ENCODE measurements around the gene MYL7. TPM values are rescaled to one million over a fixed set of nuclear protein-coding genes. Genes with fewer than 3 reads are reported as not detected.

The MYL7 gene
- total and polyA plus RNA-seq, 2 of the 13 experiments (the other 11 are each of a cell fraction or from before 2014, with no cell fraction given): 1.8 TPM; not detected in 1

- DNase-seq (ENCODE audit: low spot score) (no peak), FAIRE-seq (no peak), ATAC-seq (no peak)
- H3K9me3 ChIP-seq (ENCODE audit: low read length): no peaks in the 10 kb centered on the region
- no peak overlapping the region for H2AFZ ChIP-seq (ENCODE audit: low read length)
- WGBS (ENCODE audit: low lambda C conversion rate): 87% methylated on average over 35 of the region's 53 CpGs
- H3K27ac ChIP-seq (ENCODE audit: extremely low read length, insufficient read depth, low read length): no peak overlapping the region
- in situ Hi-C loops (cut with HindIII; ENCODE audit: extremely low pct_ligation_motif_present, low pct_unique_long_range_greater_than_20kb): no loop called here
- no peak overlapping the region for H3K9ac ChIP-seq (ENCODE audit: insufficient read depth, low read depth, low read length)
- H3K4me3 ChIP-seq (replicated peaks in 1 of 3; ENCODE audit: insufficient read depth in 1 of 3, low read depth in 2 of 3, low read length in 3 of 3): no peak overlapping the region
- peaks cover 0 to 28% of the 10 kb centered on the region in 2 experiments; a peak in 2 of 5 replicates for H3K27me3 ChIP-seq (ENCODE audit: control insufficient read depth in 1 of 2, insufficient read depth in 2 of 2, low read length in 2 of 2)
- no peaks in the 10 kb centered on the region for H4K20me1 ChIP-seq (ENCODE audit: insufficient read depth, low read length)
- no peaks in the 10 kb centered on the region for H3K36me3 ChIP-seq (replicated peaks in 1 of 2; ENCODE audit: control insufficient read depth in 1 of 2, insufficient read depth in 2 of 2, low read length in 2 of 2)
- intact Hi-C loops (cut with micrococcal nuclease; ENCODE audit: unreplicated experiment): no loop called here
- ChIA-PET POLR2A (no interaction called here), CTCF (ENCODE audit: low intra/inter-chr PET ratio, low total read pairs) (no interaction called here)
- H3K4me1 ChIP-seq (ENCODE audit: insufficient read depth, low read length): no peaks in the 10 kb centered on the region
- no TSS peak for BruUV-seq (replicated peaks)
- no peaks in the 10 kb centered on the region for H3K79me2 ChIP-seq (ENCODE audit: insufficient read depth, low read length)
- TF ChIP-seq CC2D1A (CRISPR knock-in tag; IDR thresholded peaks at IDR 0.05) (no peak), NFE2L2 (IDR thresholded peaks at IDR 0.05; ENCODE audit: low read length) (no peak), ATRX (CRISPR knock-in tag; IDR thresholded peaks at IDR 0.05; ENCODE audit: borderline replicate concordance) (no peak), ZNF138 (CRISPR knock-in tag; IDR thresholded peaks at IDR 0.05; ENCODE audit: low read depth) (no peak), CBFB (CRISPR knock-in tag; IDR thresholded peaks at IDR 0.05) (no peak), ZNF607 (CRISPR knock-in tag; IDR thresholded peaks at IDR 0.05; ENCODE audit: borderline replicate concordance) (no peak), ZNF780A (CRISPR knock-in tag; IDR thresholded peaks at IDR 0.05) (no peak), SRSF4 (IDR thresholded peaks at IDR 0.05; ENCODE audit: low read depth, low read length, poor library complexity, severe bottlenecking) (no peak), NR2F6 (IDR thresholded peaks at IDR 0.05) (no peak), NR2F6 (CRISPR knock-in tag; IDR thresholded peaks at IDR 0.05) (no peak), ZBTB3 (CRISPR knock-in tag; IDR thresholded peaks at IDR 0.05; ENCODE audit: borderline replicate concordance, low read depth) (no peak), ZNF691 (CRISPR knock-in tag; IDR thresholded peaks at IDR 0.05; ENCODE audit: borderline replicate concordance, low read depth) (no peak), ZNF562 (CRISPR knock-in tag; IDR thresholded peaks at IDR 0.05; ENCODE audit: borderline replicate concordance) (no peak), NCOA2 (CRISPR knock-in tag; IDR thresholded peaks at IDR 0.05) (no peak), ZNF850 (CRISPR knock-in tag; conservative IDR thresholded peaks at IDR 0.05) (no peak), ZNF101 (CRISPR knock-in tag; IDR thresholded peaks at IDR 0.05; ENCODE audit: borderline replicate concordance, low read depth) (no peak), ATAD3A (CRISPR knock-in tag; IDR thresholded peaks at IDR 0.05) (no peak), NAIF1 (CRISPR knock-in tag; IDR thresholded peaks at IDR 0.05; ENCODE audit: borderline replicate concordance) (no peak)
- TF ChIP-seq, protein P1, sequence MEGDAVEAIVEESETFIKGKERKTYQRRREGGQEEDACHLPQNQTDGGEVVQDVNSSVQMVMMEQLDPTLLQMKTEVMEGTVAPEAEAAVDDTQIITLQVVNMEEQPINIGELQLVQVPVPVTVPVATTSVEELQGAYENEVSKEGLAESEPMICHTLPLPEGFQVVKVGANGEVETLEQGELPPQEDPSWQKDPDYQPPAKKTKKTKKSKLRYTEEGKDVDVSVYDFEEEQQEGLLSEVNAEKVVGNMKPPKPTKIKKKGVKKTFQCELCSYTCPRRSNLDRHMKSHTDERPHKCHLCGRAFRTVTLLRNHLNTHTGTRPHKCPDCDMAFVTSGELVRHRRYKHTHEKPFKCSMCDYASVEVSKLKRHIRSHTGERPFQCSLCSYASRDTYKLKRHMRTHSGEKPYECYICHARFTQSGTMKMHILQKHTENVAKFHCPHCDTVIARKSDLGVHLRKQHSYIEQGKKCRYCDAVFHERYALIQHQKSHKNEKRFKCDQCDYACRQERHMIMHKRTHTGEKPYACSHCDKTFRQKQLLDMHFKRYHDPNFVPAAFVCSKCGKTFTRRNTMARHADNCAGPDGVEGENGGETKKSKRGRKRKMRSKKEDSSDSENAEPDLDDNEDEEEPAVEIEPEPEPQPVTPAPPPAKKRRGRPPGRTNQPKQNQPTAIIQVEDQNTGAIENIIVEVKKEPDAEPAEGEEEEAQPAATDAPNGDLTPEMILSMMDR (CRISPR knock-in tag; IDR thresholded peaks at IDR 0.05): no peak
- TF ChIP-seq, protein P2, sequence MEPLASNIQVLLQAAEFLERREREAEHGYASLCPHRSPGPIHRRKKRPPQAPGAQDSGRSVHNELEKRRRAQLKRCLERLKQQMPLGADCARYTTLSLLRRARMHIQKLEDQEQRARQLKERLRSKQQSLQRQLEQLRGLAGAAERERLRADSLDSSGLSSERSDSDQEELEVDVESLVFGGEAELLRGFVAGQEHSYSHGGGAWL (CRISPR knock-in tag; IDR thresholded peaks at IDR 0.05): no peak
- no peak overlapping the region for H3K4me2 ChIP-seq (ENCODE audit: low read depth, low read length)
Observed at GRCh38 chr7:44145479-44145968, 4.4 kb upstream of the MYL7 start.
